ENCODE data around the gene RAB5IF.

GRCh38 chr20:36584018-36584481 lies 21.5 kb upstream of the RAB5IF start:
- TF ChIP-seq, protein P1, sequence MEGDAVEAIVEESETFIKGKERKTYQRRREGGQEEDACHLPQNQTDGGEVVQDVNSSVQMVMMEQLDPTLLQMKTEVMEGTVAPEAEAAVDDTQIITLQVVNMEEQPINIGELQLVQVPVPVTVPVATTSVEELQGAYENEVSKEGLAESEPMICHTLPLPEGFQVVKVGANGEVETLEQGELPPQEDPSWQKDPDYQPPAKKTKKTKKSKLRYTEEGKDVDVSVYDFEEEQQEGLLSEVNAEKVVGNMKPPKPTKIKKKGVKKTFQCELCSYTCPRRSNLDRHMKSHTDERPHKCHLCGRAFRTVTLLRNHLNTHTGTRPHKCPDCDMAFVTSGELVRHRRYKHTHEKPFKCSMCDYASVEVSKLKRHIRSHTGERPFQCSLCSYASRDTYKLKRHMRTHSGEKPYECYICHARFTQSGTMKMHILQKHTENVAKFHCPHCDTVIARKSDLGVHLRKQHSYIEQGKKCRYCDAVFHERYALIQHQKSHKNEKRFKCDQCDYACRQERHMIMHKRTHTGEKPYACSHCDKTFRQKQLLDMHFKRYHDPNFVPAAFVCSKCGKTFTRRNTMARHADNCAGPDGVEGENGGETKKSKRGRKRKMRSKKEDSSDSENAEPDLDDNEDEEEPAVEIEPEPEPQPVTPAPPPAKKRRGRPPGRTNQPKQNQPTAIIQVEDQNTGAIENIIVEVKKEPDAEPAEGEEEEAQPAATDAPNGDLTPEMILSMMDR (conservative IDR thresholded peaks at IDR 0.05): no peak
- TF ChIP-seq ZFX (IDR thresholded peaks at IDR 0.05): no peak
